Tibial nerve (tissue), 4 donors: ENCODE measurements around the gene C1RL.

Experiments used
- EP300 ChIP-seq, 2 donors: sonication (generic); formaldehyde crosslinking; IDR thresholded peaks; one replicate each; pipeline ENCODE4 v1.6.1; 2017; ENCODE audit warnings: antibody characterized with exemption in 2 of 2, mild to moderate bottlenecking in 1 of 2
- TF ChIP-seq, protein P1 (sequence below), 5 experiments: fragments of 200-600 bp in 3 of 5; fragments of 450-650 bp in 2 of 5; sonication (generic) in 3 of 5; IDR thresholded peaks; one replicate each; pipeline ENCODE4 v1.5.1; 2016 to 2019; ENCODE audit warnings: antibody characterized with exemption in 5 of 5, mild to moderate bottlenecking in 3 of 5, moderate library complexity in 2 of 5

DNA sequence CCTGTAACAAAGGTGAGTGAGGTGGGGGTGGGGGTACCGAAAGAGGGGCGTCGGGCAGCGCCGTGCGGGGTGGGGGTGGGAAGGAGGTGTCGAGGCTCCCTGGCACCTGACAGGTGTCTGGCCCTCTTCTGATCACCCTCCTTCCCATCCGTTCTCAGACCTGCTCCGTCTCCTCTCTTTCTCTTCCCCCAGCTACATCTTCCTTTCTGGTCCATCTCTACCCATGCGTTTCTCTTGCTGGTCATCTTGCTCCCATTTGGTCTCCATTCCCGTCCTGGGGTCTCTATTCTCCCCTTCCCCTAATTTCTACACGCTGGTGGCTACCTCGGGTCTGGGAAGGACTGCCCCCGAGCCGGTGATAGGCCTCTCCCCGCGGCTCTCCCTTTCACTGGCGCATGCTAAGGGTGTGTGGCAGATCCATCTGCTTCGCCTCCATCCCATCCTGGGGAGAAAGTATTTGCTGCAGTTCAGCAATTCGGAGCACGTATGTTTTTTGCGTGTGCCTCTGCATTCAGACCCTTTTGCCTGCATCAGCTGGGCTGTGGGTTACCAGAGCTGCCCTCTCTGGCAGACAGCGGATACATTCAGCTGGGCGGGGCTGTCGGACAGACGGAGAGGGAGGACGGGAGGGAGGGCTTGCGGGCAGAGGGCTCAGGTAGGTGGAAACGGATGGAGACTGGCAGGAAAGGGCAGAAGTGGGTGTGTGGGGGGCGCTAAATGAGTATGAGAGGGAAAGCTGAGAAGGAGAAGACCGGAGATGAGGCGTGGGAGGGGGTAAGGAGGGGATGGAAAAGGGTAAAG, 21.9 kb upstream of the C1RL start:
- TF ChIP-seq, protein P1, sequence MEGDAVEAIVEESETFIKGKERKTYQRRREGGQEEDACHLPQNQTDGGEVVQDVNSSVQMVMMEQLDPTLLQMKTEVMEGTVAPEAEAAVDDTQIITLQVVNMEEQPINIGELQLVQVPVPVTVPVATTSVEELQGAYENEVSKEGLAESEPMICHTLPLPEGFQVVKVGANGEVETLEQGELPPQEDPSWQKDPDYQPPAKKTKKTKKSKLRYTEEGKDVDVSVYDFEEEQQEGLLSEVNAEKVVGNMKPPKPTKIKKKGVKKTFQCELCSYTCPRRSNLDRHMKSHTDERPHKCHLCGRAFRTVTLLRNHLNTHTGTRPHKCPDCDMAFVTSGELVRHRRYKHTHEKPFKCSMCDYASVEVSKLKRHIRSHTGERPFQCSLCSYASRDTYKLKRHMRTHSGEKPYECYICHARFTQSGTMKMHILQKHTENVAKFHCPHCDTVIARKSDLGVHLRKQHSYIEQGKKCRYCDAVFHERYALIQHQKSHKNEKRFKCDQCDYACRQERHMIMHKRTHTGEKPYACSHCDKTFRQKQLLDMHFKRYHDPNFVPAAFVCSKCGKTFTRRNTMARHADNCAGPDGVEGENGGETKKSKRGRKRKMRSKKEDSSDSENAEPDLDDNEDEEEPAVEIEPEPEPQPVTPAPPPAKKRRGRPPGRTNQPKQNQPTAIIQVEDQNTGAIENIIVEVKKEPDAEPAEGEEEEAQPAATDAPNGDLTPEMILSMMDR (IDR thresholded peaks at IDR 0.05) = no peak
- peak in 1 of 2 donors; percentile 24 for TF ChIP-seq EP300 (IDR thresholded peaks at IDR 0.05)
